Left ventricle myocardium inferior (tissue), 1 donor: ENCODE measurements around the gene TMEM106C. TPM values are rescaled to one million over a fixed set of nuclear protein-coding genes. Genes with fewer than 3 reads are reported as not detected.

Experiments used
- DNase-seq: peaks from one replicate; pipeline ENCODE4 v3.0.0-alpha.2; 2020
- H3K27ac ChIP-seq: fragments of 200-600 bp; replicated peaks from 2 replicates; pipeline ENCODE4 v1.8.0; 2021
- H3K27me3 ChIP-seq: fragments of 200-600 bp; 2 replicates; pipeline ENCODE4 v1.8.0; 2021; ENCODE audit warnings: low read depth
- H3K36me3 ChIP-seq: fragments of 200-600 bp; 2 replicates; pipeline ENCODE4 v1.8.0; 2021
- H3K4me1 ChIP-seq: fragments of 200-600 bp; 2 replicates; pipeline ENCODE4 v1.8.0; 2021
- H3K4me3 ChIP-seq: fragments of 200-600 bp; 2 replicates; pipeline ENCODE4 v1.8.0; 2021; ENCODE audit warnings: mild to moderate bottlenecking, moderate library complexity
- H3K9me3 ChIP-seq: fragments of 200-600 bp; replicated peaks from 2 replicates; pipeline ENCODE4 v1.8.0; 2021
- intact Hi-C: fragments of 100-400 bp; cut with micrococcal nuclease; formaldehyde crosslinking; loops from one replicate; pipeline ENCODE4 v1.11.0; 2022
- total RNA-seq: library from RNA; stranded (reverse); fragmentation: NEBNext Ultra II Directional; extraction: Animal tissue kit (Norgen Biotek cat#: 25700); gene quantifications from one replicate; pipeline ENCODE4 v1.2.1, GENCODE V29; 2021
- TF ChIP-seq, protein P1 (sequence below): fragments of 200-600 bp; IDR thresholded peaks from 2 replicates; pipeline ENCODE4 v1.8.0; 2021; ENCODE audit warnings: antibody characterized with exemption, mild to moderate bottlenecking, borderline replicate concordance
- donor health status: DM: no; HTN: yes; CAD: no; lungs with severe emphysema.

TMEM106C gene
- total RNA-seq, 1 donor from 2014 or later, result 48.1 TPM

- Histone ChIP-seq H3K36me3 (no peaks in the 10 kb centered on the region), H3K4me3 (no peak overlapping the region), H3K4me1 (peaks cover 20% of the 10 kb centered on the region), H3K9me3 (no peaks in the 10 kb centered on the region), H3K27ac (no peak overlapping the region), H3K27me3 (peaks cover 5% of the 10 kb centered on the region)
- intact Hi-C loops, result no loop called here
- TF ChIP-seq, protein P1, sequence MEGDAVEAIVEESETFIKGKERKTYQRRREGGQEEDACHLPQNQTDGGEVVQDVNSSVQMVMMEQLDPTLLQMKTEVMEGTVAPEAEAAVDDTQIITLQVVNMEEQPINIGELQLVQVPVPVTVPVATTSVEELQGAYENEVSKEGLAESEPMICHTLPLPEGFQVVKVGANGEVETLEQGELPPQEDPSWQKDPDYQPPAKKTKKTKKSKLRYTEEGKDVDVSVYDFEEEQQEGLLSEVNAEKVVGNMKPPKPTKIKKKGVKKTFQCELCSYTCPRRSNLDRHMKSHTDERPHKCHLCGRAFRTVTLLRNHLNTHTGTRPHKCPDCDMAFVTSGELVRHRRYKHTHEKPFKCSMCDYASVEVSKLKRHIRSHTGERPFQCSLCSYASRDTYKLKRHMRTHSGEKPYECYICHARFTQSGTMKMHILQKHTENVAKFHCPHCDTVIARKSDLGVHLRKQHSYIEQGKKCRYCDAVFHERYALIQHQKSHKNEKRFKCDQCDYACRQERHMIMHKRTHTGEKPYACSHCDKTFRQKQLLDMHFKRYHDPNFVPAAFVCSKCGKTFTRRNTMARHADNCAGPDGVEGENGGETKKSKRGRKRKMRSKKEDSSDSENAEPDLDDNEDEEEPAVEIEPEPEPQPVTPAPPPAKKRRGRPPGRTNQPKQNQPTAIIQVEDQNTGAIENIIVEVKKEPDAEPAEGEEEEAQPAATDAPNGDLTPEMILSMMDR, result no peak
- no peak for DNase-seq
Measured at GRCh38 chr12:47988073-47989022, 25.0 kb downstream of the TMEM106C start.

GRCh38 chr12:47989023-47989417, 25.6 kb downstream of the TMEM106C start:
- no peak overlapping the region for H3K4me3 ChIP-seq
- intact Hi-C loops, result no loop called here
- no peak overlapping the region for H3K27ac ChIP-seq
- H3K36me3 ChIP-seq, result no peaks in the 10 kb centered on the region
- peaks cover 20% of the 10 kb centered on the region for H3K4me1 ChIP-seq
- TF ChIP-seq, protein P1, result no peak
- H3K9me3 ChIP-seq, result no peaks in the 10 kb centered on the region
- peaks cover 4% of the 10 kb centered on the region for H3K27me3 ChIP-seq
- DNase-seq, result no peak

DNA sequence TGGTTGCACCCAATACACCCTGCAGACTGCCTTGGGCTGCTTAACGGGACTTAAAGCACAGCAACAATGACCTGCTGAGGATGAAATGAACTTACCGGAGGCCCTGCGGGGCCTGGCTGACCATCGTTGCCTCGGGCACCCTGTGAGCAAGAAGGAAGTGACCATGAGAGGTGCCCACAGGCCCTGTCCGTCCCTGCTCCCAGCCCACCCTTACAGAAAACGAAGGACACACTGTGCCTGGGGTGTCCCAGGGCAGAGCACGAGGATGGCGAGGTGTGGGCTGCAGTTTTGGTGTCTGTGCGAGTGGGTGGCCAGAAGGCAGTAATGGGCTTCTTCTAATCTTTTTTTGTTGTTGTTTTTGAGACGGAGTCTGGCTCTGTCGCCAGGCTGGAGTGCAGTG, 26.3 kb downstream of the TMEM106C start:
- intact Hi-C loops, result no loop called here
- peaks cover 20% of the 10 kb centered on the region for H3K4me1 ChIP-seq
- H3K27ac ChIP-seq, result no peak overlapping the region
- H3K36me3 ChIP-seq, result no peaks in the 10 kb centered on the region
- H3K4me3 ChIP-seq, result no peak overlapping the region
- DNase-seq, result no peak
- no peaks in the 10 kb centered on the region for H3K9me3 ChIP-seq
- peaks cover 10% of the 10 kb centered on the region for H3K27me3 ChIP-seq
- TF ChIP-seq, protein P1, result no peak

GRCh38 chr12:47990351-47991105, 27.1 kb downstream of the TMEM106C start:
- intact Hi-C loops, result no loop called here
- TF ChIP-seq, protein P1, result no peak

DNA sequence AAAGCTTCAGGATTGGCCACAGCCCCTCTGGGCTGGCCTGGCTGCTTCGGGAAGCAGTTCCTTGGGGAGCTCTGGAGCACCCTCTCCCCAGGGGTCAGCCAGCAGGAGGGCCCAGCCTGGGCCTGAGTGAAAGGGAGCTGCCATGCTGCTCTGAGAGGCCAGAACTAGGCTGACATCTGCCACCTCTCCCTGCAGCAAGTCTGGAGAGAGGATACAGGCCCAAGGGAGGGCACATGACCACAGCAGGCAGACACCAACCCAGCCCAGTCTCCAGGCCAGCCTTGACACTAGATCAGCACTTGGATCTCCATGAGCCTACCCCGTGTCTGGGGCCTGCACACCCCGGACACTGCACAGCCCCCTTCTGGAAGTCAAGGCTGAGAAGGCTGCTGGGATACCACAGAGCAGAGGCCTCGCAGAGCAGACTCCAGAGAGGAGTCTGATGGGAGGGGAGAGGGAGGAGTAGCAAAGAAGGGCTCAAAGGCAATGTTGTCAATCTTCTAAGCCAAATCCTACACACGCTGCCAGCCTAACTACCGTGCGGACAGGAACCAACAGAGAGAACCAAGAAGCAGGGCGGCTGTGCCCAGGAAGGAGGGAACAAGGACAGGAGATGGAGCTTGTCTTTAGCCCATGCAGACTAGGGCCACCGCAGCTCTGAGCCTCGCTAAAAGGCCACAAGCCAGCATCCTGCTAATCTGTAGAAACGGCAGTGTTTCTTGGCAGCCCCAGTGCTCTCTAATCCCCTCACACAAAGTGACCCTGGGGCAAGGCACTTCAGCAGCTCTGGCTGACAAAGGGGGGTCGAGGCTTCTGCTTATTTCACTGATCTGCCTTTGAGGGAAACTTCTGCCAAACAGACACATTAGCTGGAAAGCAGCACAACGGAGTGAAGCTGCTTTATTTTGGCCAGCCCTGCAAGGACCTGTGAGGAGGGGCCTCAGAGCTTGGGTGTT, 28.0 kb downstream of the TMEM106C start:
- DNase-seq, result no peak
- H3K9me3 ChIP-seq, result no peaks in the 10 kb centered on the region
- H3K4me3 ChIP-seq, result no peak overlapping the region
- TF ChIP-seq, protein P1, result no peak
- intact Hi-C loops, result no loop called here
- peaks cover 17% of the 10 kb centered on the region for H3K27me3 ChIP-seq
- no peaks in the 10 kb centered on the region for H3K36me3 ChIP-seq
- H3K27ac ChIP-seq, result no peak overlapping the region
- peaks cover 29% of the 10 kb centered on the region for H3K4me1 ChIP-seq

More at GRCh38 chr12:47990351-47991105, 27.1 kb downstream of the TMEM106C start:
- Histone ChIP-seq H3K9me3 (no peaks in the 10 kb centered on the region), H3K4me1 (peaks cover 21% of the 10 kb centered on the region), H3K27ac (no peak overlapping the region), H3K27me3 (peaks cover 17% of the 10 kb centered on the region), H3K4me3 (no peak overlapping the region), H3K36me3 (no peaks in the 10 kb centered on the region)
- no peak for DNase-seq
